Upper lobe of right lung (tissue), 1 donor: Measurements from ENCODE around the gene PLEKHA5. TPM values are rescaled to one million over a fixed set of nuclear protein-coding genes. Genes with fewer than 3 reads are reported as not detected.
A peak's percentile ranks its signal among the peaks of the same experiment; 100 is the strongest.

Source experiments
- ATAC-seq: fragments of 200-7000 bp; cut with Tn5 transposase; one replicate; pipeline ENCODE4 v1.9.1; 2020; ENCODE audit warnings: mild to moderate bottlenecking, moderate library complexity
- DNase-seq: peaks from one replicate; pipeline ENCODE4 v3.0.0-alpha.2; 2020
- H3K27ac ChIP-seq: fragments of 200-600 bp; one replicate; pipeline ENCODE4 v1.8.0; 2022
- H3K27me3 ChIP-seq: fragments of 200-600 bp; one replicate; pipeline ENCODE4 v1.8.0; 2022; ENCODE audit warnings: mild to moderate bottlenecking
- H3K36me3 ChIP-seq: fragments of 200-600 bp; one replicate; pipeline ENCODE4 v1.8.0; 2022
- H3K4me1 ChIP-seq: fragments of 200-600 bp; one replicate; pipeline ENCODE4 v1.8.0; 2022
- H3K4me3 ChIP-seq: fragments of 200-600 bp; one replicate; pipeline ENCODE4 v1.8.0; 2022; ENCODE audit warnings: mild to moderate bottlenecking
- H3K9me3 ChIP-seq: fragments of 200-600 bp; one replicate; pipeline ENCODE4 v1.8.0; 2022
- CTCF ChIP-seq: fragments of 200-600 bp; IDR thresholded peaks from one replicate; pipeline ENCODE4 v1.8.0; 2022; ENCODE audit warnings: antibody characterized with exemption
- intact Hi-C: fragments of 100-400 bp; cut with DNase I; formaldehyde crosslinking; loops from one replicate; pipeline ENCODE4 v1.11.0; 2022
- long read RNA-seq: library from polyadenylated mRNA; unstranded; transcript quantifications from one replicate; pipeline ENCODE4 v2.0.0, GENCODE V29; 2021
- total RNA-seq: library from RNA; stranded (reverse); fragmentation: NEBNext Ultra II Directional; extraction: Animal tissue kit (Norgen Biotek cat#: 25700); gene quantifications from one replicate; pipeline ENCODE4 v1.2.1, GENCODE V29; 2021
- donor health status: DM: no; HTN: yes; CAD: no; lungs with severe emphysema.

PLEKHA5 gene
- total RNA-seq: 30.2 TPM
- long read RNA-seq, full-length matches to known transcripts: 32 of 53 reads
- long read RNA-seq, partial matches to known transcripts: 6 of 53 reads
- long read RNA-seq, other reads (novel, unspliced or antisense): 15 of 53 reads

GRCh38 chr12:19129486-19130223 lies at the start of gene PLEKHA5:
Gene PLEKHA5 (plus strand): TSS chr12:19129733. CDS start chr12:19129800, 67 bp downstream.
- ATAC-seq (peak; percentile 91), DNase-seq (peak; percentile 86)
- Histone ChIP-seq H3K36me3 (no peaks in the 10 kb centered on the region), H3K27me3 (no peaks in the 10 kb centered on the region), H3K4me1 (peaks cover 8% of the 10 kb centered on the region), H3K27ac (peak within 1 kb of the TSS; percentile 84), H3K9me3 (peaks cover 5% of the 10 kb centered on the region), H3K4me3 (peak within 1 kb of the TSS; percentile 96)
- TF ChIP-seq CTCF: peak; percentile 13
- intact Hi-C loops: no loop called here

GRCh38 chr12:19080918-19081317 lies 48.6 kb upstream of the PLEKHA5 start:
- no peaks in the 10 kb centered on the region for H3K4me1 ChIP-seq
- no peak for TF ChIP-seq CTCF
- no peaks in the 10 kb centered on the region for H3K27me3 ChIP-seq
- no peak overlapping the region for H3K27ac ChIP-seq
- intact Hi-C loops: no loop called here
- DNase-seq: no peak
- no peak for ATAC-seq
- no peaks in the 10 kb centered on the region for H3K36me3 ChIP-seq
- H3K4me3 ChIP-seq: no peak overlapping the region
- no peaks in the 10 kb centered on the region for H3K9me3 ChIP-seq

GRCh38 chr12:19082365-19082911 lies 47.1 kb upstream of the PLEKHA5 start:
- no peak overlapping the region for H3K4me3 ChIP-seq
- no peaks in the 10 kb centered on the region for H3K4me1 ChIP-seq
- intact Hi-C loops: no loop called here
- no peaks in the 10 kb centered on the region for H3K27me3 ChIP-seq
- no peaks in the 10 kb centered on the region for H3K9me3 ChIP-seq
- H3K36me3 ChIP-seq: no peaks in the 10 kb centered on the region
- ATAC-seq (no peak), DNase-seq (no peak)
- no peak overlapping the region for H3K27ac ChIP-seq
- no peak for TF ChIP-seq CTCF

GRCh38 chr12:19084547-19084946 lies 45.0 kb upstream of the PLEKHA5 start:
- TF ChIP-seq CTCF: no peak
- intact Hi-C loops: no loop called here
- Histone ChIP-seq H3K27ac (no peak overlapping the region), H3K27me3 (no peaks in the 10 kb centered on the region), H3K4me3 (no peak overlapping the region), H3K36me3 (no peaks in the 10 kb centered on the region), H3K4me1 (no peaks in the 10 kb centered on the region), H3K9me3 (no peaks in the 10 kb centered on the region)
- DNase-seq: no peak
- ATAC-seq: no peak

GRCh38 chr12:19085090-19085489 lies 44.4 kb upstream of the PLEKHA5 start:
- Histone ChIP-seq H3K4me3 (no peak overlapping the region), H3K9me3 (no peaks in the 10 kb centered on the region), H3K4me1 (no peaks in the 10 kb centered on the region), H3K36me3 (no peaks in the 10 kb centered on the region), H3K27me3 (no peaks in the 10 kb centered on the region), H3K27ac (no peak overlapping the region)
- ATAC-seq (no peak), DNase-seq (no peak)
- TF ChIP-seq CTCF: no peak
- intact Hi-C loops: no loop called here
